ENCODE measurements around the gene TAF10.

The TAF10 gene

GRCh38 chr11:6623391-6624363, 11.7 kb upstream of the TAF10 start:
- no peak for DNase-seq

GRCh38 chr11:6622261-6623171, 10.5 kb upstream of the TAF10 start:
- peak; percentile 6 for DNase-seq

GRCh38 chr11:6621711-6622211, 9.7 kb upstream of the TAF10 start:
- DNase-seq, result no peak

- no peak for DNase-seq
These were observed 8.6 kb upstream of the TAF10 start for GRCh38 chr11:6620636-6621035.

GRCh38 chr11:6619004-6619745, 7.2 kb upstream of the TAF10 start, which contains the start of gene TPP1:
TPP1 (minus strand) TSS chr11:6619422; CDS start chr11:6619400, 22 bp downstream.
- peak; percentile 63 for DNase-seq

GRCh38 chr11:6618117-6619003, 6.3 kb upstream of the TAF10 start:
- DNase-seq, result no peak

GRCh38 chr11:6617315-6617781, 5.3 kb upstream of the TAF10 start:
- no peak for DNase-seq

GRCh38 chr11:6616596-6617250, 4.7 kb upstream of the TAF10 start:
- no peak for DNase-seq

GRCh38 chr11:6615882-6616585, 4.0 kb upstream of the TAF10 start:
- DNase-seq, result no peak

- no peak for DNase-seq
These were observed 3.0 kb upstream of the TAF10 start for GRCh38 chr11:6615046-6615445.

- DNase-seq, result no peak
These were observed 2.4 kb upstream of the TAF10 start for GRCh38 chr11:6614446-6614845.

- DNase-seq, result no peak
These were observed 1.5 kb upstream of the TAF10 start for GRCh38 chr11:6613496-6613895.

- DNase-seq, result no peak
These were observed 128 bp downstream of the TAF10 start for GRCh38 chr11:6611963-6612212.

- no peak for DNase-seq
These were observed 689 bp downstream of the TAF10 start for GRCh38 chr11:6611092-6611962.

- DNase-seq, result no peak
These were observed 1.4 kb downstream of the TAF10 start for GRCh38 chr11:6610591-6610990.

GRCh38 chr11:6609502-6610015, 2.5 kb downstream of the TAF10 start:
- DNase-seq, result no peak

GRCh38 chr11:6608726-6609501, 3.1 kb downstream of the TAF10 start:
- DNase-seq, result no peak

- no peak for DNase-seq
These were observed 4.0 kb downstream of the TAF10 start for GRCh38 chr11:6608011-6608410.
